LNCaP clone FGC (cell line): Measurements from ENCODE around the gene SEC14L6.
A peak's percentile ranks its signal among the peaks of the same experiment; 100 is the strongest.

Experiments used
- DNase-seq: peaks from one replicate; pipeline ENCODE4 v3.0.0-alpha.2; 2011; ENCODE audit warnings: low read depth
- H3K4me3 ChIP-seq: 2 replicates; pipeline ENCODE4 v1.5.1; 2011; ENCODE audit warnings: mild to moderate bottlenecking, low read depth, low read length, control low read depth
- TF ChIP-seq, protein P1 (sequence below): IDR thresholded peaks from 2 replicates; pipeline ENCODE4 v1.5.1; 2012; ENCODE audit warnings: mild to moderate bottlenecking; ENCODE audit not compliant: control insufficient read depth, insufficient read depth; ENCODE audit errors: extremely low read depth

The SEC14L6 gene

DNA sequence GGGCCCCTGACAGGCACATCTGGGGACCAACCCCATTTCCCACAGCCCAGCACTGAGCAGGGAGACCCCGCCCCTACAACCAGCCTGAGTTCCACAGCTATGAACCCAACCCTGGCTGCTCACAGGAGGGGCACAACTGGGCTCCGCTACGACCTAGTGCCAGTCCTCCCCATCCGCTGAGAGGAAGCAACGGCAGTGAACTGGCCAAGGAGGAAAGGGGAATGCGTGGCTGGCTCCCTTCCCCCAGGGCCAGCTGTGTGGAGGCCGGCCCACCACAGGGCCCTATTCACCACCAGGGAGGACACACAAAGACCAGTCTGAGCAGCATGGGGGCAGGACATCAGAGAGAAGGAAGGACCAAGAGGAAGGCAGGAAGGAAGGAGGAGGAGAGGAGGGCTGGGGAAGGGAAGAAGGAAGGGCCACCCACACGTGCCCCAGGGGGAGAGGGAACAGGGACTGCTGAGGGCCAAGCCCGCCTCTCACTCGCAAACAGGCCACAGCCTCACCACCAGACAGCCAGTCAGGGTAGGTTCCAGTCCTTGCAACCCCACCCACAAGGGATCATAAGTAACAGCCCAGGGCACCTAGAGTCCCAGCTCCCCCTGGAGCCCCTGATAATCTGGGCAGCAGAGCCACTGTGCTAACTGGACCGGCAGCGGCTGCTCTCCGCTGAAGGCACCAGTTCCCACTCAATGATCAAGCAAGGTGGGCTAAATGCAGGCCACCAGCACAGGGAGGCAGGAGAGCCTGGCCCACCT, 36.4 kb upstream of the SEC14L6 start:
- no peak for DNase-seq
- TF ChIP-seq, protein P1, sequence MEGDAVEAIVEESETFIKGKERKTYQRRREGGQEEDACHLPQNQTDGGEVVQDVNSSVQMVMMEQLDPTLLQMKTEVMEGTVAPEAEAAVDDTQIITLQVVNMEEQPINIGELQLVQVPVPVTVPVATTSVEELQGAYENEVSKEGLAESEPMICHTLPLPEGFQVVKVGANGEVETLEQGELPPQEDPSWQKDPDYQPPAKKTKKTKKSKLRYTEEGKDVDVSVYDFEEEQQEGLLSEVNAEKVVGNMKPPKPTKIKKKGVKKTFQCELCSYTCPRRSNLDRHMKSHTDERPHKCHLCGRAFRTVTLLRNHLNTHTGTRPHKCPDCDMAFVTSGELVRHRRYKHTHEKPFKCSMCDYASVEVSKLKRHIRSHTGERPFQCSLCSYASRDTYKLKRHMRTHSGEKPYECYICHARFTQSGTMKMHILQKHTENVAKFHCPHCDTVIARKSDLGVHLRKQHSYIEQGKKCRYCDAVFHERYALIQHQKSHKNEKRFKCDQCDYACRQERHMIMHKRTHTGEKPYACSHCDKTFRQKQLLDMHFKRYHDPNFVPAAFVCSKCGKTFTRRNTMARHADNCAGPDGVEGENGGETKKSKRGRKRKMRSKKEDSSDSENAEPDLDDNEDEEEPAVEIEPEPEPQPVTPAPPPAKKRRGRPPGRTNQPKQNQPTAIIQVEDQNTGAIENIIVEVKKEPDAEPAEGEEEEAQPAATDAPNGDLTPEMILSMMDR, result no peak
- no peak overlapping the region for H3K4me3 ChIP-seq

DNA sequence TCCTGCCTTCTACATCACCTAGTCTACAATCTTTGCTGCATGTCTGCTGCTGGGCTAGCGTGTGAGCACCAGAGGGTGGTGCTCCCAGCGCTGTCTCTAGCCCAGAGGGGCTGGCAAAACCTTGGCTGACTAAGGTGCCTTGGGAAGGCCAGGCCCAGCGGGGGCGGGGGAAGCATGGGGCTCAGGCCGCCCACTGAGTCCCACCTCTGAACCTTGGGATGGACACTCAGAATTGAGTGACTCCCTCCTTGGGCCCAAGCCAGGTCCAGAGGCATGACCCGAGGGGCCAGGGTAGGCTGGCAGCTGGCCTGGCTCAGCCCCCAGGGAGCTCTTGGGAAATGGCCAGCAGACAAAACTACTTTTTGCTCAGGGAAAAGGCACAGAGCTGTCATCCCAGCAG, 35.5 kb upstream of the SEC14L6 start:
- TF ChIP-seq, protein P1, result no peak
- H3K4me3 ChIP-seq, result no peak overlapping the region
- DNase-seq, result no peak

DNA sequence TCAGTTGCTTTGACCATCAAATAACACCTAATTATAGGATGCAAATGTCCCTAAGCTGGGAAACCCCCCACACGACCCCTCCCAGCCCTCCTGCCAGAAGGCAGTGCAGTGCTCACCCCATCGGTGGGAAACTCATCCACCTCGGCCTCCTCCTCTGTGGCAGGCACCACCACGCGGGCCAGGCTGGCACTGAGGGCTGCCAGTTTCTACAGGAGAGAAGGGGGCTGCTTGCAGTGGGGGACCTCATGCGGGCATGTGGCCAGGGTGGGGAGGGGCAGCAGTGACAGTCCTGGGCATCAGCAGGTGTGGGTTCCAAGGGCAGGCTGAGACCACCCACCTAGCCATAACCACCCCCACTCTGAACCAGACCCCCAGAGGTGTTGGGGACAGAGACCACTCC, 34.4 kb upstream of the SEC14L6 start:
- TF ChIP-seq, protein P1, result no peak
- no peak for DNase-seq
- H3K4me3 ChIP-seq, result no peak overlapping the region

DNA sequence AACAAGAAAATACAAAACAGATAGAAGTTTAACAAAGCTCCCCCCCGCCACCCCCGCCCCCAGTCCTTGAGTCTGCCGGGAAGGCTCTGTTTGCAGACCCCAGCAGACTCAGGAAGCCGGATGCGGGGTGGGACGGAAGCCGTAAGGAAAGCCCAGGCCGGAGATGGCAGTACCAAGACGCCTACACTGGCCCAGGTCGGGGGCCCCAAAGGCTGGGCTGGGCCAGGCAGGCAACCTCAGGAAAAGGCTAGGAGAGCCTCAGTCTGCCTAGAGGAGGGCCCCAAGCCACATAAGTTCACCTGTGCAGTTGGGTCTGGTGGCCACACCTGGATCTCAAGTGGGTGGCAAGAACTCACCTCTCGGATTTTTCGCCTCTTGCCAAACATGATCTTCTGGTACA, 31.9 kb upstream of the SEC14L6 start:
- H3K4me3 ChIP-seq, result no peak overlapping the region
- no peak for DNase-seq
- TF ChIP-seq, protein P1, result no peak

DNA sequence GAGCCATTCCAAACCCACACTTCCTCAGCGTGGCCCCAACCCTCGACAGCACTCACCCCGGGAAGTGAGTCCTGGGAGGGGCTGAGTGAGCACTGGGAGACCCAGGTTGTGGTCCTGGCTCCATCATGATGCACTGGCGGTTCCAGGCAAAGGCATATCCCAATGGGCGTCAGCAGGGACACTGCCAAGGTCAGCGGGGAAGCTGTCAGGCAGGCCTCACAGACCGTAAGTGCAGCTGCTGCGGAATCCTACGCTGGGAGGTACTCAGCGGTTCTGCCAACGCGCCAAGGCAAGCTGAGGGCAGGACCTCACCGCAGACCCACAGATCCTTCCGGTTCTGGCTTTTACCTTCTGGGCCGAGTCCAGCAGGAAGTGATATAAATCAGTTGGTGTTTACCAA, 29.3 kb upstream of the SEC14L6 start:
- TF ChIP-seq, protein P1, result no peak
- H3K4me3 ChIP-seq, result no peak overlapping the region
- peak; percentile 31 for DNase-seq

DNA sequence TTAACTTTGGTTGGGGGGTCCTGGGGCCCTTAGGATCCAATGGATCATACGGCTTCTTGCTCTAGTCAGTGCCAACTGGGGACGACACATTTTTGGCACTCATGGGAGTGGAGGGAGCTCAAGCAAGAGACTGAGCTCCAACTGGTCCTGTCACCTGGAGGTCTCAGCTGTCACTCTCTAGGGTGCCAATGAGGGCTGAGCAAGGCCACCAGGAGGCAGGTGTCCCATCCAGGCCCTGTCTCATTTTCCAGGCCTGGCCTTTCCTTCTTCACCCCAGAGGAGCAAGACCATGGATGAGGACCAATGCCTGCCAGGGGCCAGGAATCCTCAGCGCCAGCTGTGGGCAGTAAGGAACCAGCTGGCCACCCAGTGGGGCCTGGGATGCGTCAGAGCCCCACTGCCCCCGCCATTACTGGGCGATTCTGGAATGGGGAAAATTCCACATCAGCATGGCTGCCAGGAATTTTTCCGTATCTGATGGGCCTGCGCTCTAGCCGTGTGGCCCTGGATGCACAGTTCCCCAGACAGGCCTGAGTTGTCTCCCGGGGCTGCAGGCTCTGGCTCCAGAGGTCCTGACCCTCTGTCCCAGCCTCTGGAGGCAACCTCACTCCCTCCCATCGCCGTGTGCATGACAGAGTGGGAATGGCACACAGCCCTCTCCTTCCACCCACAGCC, 28.6 kb upstream of the SEC14L6 start:
- H3K4me3 ChIP-seq, result no peak overlapping the region

More for the DNA sequence above, 28.6 kb upstream of the SEC14L6 start:
- DNase-seq, result no peak
- TF ChIP-seq, protein P1, result no peak
